K562 (cell line): ENCODE results near the gene CCT5. TPM values are rescaled to one million over a fixed set of nuclear protein-coding genes. Genes with fewer than 3 reads are reported as not detected.

ENCODE experiments used
- ASH1L ChIP-seq: fragments of 450-650 bp; IDR thresholded peaks from 2 replicates; pipeline ENCODE4 v1.6.1; 2018; ENCODE audit warnings: borderline replicate concordance, mild to moderate bottlenecking, low read depth; ENCODE audit not compliant: partially characterized antibody
- BDP1 ChIP-seq: IDR thresholded peaks from 3 replicates; pipeline ENCODE4 v1.6.1; 2011; ENCODE audit not compliant: insufficient read length, insufficient read depth
- BRF1 ChIP-seq: IDR thresholded peaks from 3 replicates; pipeline ENCODE4 v1.6.1; 2011; ENCODE audit warnings: borderline replicate concordance, mild to moderate bottlenecking; ENCODE audit not compliant: insufficient read length; ENCODE audit errors: extremely low read depth
- ETS2 ChIP-seq: IDR thresholded peaks from 2 replicates; pipeline ENCODE4 v1.6.1; 2016; ENCODE audit warnings: borderline replicate concordance, missing genetic modification characterization, mild to moderate bottlenecking, moderate library complexity, missing compliant biosample characterization; ENCODE audit not compliant: poor library complexity, severe bottlenecking
- FOXA1 ChIP-seq: fragments of 450-650 bp; IDR thresholded peaks from 2 replicates; pipeline ENCODE4 v1.6.1; 2016; ENCODE audit warnings: mild to moderate bottlenecking, borderline replicate concordance
- FOXJ2 ChIP-seq: fragments of 200-800 bp; sonication (Bioruptor generic); IDR thresholded peaks from 2 replicates; pipeline ENCODE4 v1.6.1; 2016; ENCODE audit warnings: missing genetic modification characterization, missing compliant biosample characterization
- GABPA ChIP-seq: fragments of 200-800 bp; sonication (Bioruptor generic); conservative IDR thresholded peaks from 2 replicates; pipeline ENCODE4 v1.6.1; 2016; ENCODE audit warnings: low read depth, missing genetic modification characterization, missing compliant biosample characterization
- MCM2 ChIP-seq: fragments of 450-650 bp; IDR thresholded peaks from 2 replicates; pipeline ENCODE4 v1.6.1; 2017; ENCODE audit warnings: low read depth, mild to moderate bottlenecking
- NFIC ChIP-seq: fragments of 450-650 bp; IDR thresholded peaks from 2 replicates; pipeline ENCODE4 v1.6.1; 2017; ENCODE audit warnings: mild to moderate bottlenecking, inconsistent platforms
- NR2C1 ChIP-seq, 2 experiments: fragments of 450-650 bp; IDR thresholded peaks; 2 replicates each; pipeline ENCODE4 v1.6.1; 2017; ENCODE audit warnings: mild to moderate bottlenecking in 2 of 2, antibody characterized with exemption in 1 of 2, inconsistent platforms in 1 of 2, missing compliant biosample characterization in 1 of 2, missing genetic modification characterization in 1 of 2
- PTRF ChIP-seq: fragments of 450-650 bp; IDR thresholded peaks from 2 replicates; pipeline ENCODE4 v1.6.1; 2016; ENCODE audit warnings: mild to moderate bottlenecking, missing genetic modification characterization, missing compliant biosample characterization
- RBM39 ChIP-seq: fragments of 200-400 bp; formaldehyde crosslinking; optimal IDR thresholded peaks from 2 replicates; pipeline ENCODE3; 2018; ENCODE audit warnings: low read depth, low read length
- RNF2 ChIP-seq: sonication (generic); IDR thresholded peaks from 2 replicates; pipeline ENCODE4 v1.6.1; 2016
- SNIP1 ChIP-seq: fragments of 450-650 bp; IDR thresholded peaks from 2 replicates; pipeline ENCODE4 v1.7.1; 2017; ENCODE audit warnings: low read depth, mild to moderate bottlenecking
- SNRNP70 ChIP-seq: fragments of 200-400 bp; formaldehyde crosslinking; optimal IDR thresholded peaks from 2 replicates; pipeline ENCODE3; 2017; ENCODE audit warnings: low read depth, low read length
- STAG1 ChIP-seq: sonication (generic); formaldehyde crosslinking; IDR thresholded peaks from 2 replicates; pipeline ENCODE4 v1.5.0; 2020; ENCODE audit warnings: missing genetic modification reagents, borderline replicate concordance
- TAF1 ChIP-seq: IDR thresholded peaks from 2 replicates; pipeline ENCODE4 v1.6.1; 2011; ENCODE audit warnings: mild to moderate bottlenecking, low read length, moderate library complexity; ENCODE audit not compliant: insufficient read depth, control insufficient read depth, severe bottlenecking; ENCODE audit errors: extremely low read depth
- YY1 ChIP-seq, 3 experiments: IDR thresholded peaks; 2 replicates each; pipeline ENCODE4 v1.6.1; 2011; ENCODE audit warnings: low read length in 2 of 3, mild to moderate bottlenecking in 2 of 3, moderate library complexity in 2 of 3, borderline replicate concordance in 1 of 3, control low read depth in 1 of 3, low read depth in 1 of 3; ENCODE audit not compliant: insufficient read depth in 3 of 3, insufficient replicate concordance in 2 of 3, control insufficient read depth in 1 of 3, insufficient read length in 1 of 3; ENCODE audit errors: extremely low read depth in 1 of 3
- ZFP1 ChIP-seq: fragments of 450-650 bp; formaldehyde crosslinking; IDR thresholded peaks from 2 replicates; pipeline ENCODE4 v1.4.0; 2020; ENCODE audit warnings: mild to moderate bottlenecking, mixed read lengths
- ZNF140 ChIP-seq: fragments of 250-450 bp; sonication (Bioruptor Pico); IDR thresholded peaks from 2 replicates; pipeline ENCODE4 v1.8.0; 2021; ENCODE audit warnings: moderate library complexity, mild to moderate bottlenecking, inconsistent platforms
- ZNF174 ChIP-seq: fragments of 250-450 bp; sonication (Bioruptor Pico); IDR thresholded peaks from 2 replicates; pipeline ENCODE4 v1.4.0; 2020; ENCODE audit warnings: mild to moderate bottlenecking
- ZNF282 ChIP-seq: sonication (generic); formaldehyde crosslinking; IDR thresholded peaks from 2 replicates; pipeline ENCODE4 v1.8.1; 2023; ENCODE audit warnings: missing genetic modification reagents
- ZNF76 ChIP-seq: fragments of 250-450 bp; sonication (Bioruptor Pico); IDR thresholded peaks from 2 replicates; pipeline ENCODE4 v1.4.0; 2020; ENCODE audit warnings: mild to moderate bottlenecking, moderate library complexity, borderline replicate concordance
- polyA plus RNA-seq, 8 experiments: library from polyadenylated mRNA; depleted of rRNA in 4 of 8; stranded (reverse) in 5 of 8; unstranded in 3 of 8; fragments of >200 nt; fragmentation: Nextera tagmentation in 2 of 8; fragmentation: Illumina TruSeq in 1 of 8; extraction: Ambion mirVana in 2 of 8; extraction: Trizol in 1 of 8; gene quantifications; 2 replicates each; pipeline versions ENCODE4 v1.2.1 to v1.2.3, GENCODE V29; 2011 to 2014; ENCODE audit warnings: inconsistent platforms in 1 of 8, missing spikeins in 1 of 8
- total RNA-seq, 7 experiments: library from RNA; depleted of rRNA in 6 of 7; stranded (reverse); fragments of >200 nt in 6 of 7; fragmentation: Illumina TruSeq in 2 of 7; extraction: Trizol in 2 of 7; gene quantifications; 2 replicates each; pipeline versions ENCODE4 v1.2.1 to v1.2.3, GENCODE V29; 2011 to 2021; ENCODE audit warnings: low replicate concordance in 1 of 7
- TF ChIP-seq, protein P1 (sequence below): fragments of 450-650 bp; IDR thresholded peaks from 2 replicates; pipeline ENCODE4 v1.6.1; 2017; ENCODE audit warnings: mild to moderate bottlenecking, moderate library complexity
- TF ChIP-seq, protein P2 (sequence below): fragments of 250-450 bp; sonication (Bioruptor Pico); IDR thresholded peaks from 2 replicates; pipeline ENCODE4 v1.4.0; 2020
- TF ChIP-seq, protein P3 (sequence below): fragments of 250-450 bp; sonication (Bioruptor Pico); IDR thresholded peaks from 2 replicates; pipeline ENCODE4 v1.5.0; 2022; ENCODE audit warnings: mild to moderate bottlenecking

CCT5 gene
- total and polyA plus RNA-seq, 9 of the 15 experiments (the other 6 are each of a cell fraction or from before 2014, with no cell fraction given), result 782 to 1,606 (median 1,153) TPM

DNA sequence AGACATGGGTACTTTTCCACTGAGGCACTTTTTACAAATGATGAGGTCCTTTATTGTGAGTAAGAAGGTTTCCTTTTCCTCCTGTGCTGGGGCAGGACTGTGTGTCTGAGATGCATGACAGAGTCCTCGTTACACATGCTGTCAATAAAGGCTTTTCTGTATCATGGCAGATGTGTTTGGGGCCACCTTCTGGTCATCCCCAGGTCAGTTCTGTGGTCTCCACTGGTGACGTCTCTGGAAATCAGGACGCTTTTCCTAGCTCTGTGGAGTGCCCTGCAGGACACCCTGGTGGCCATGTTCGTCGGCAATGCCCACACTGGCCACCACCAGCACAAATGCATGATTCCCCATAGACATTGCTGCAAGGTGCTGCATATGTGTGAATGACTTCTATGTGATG is 54.9 kb downstream of the CCT5 start (continued):
- TF ChIP-seq SNIP1 (no peak), ASH1L (no peak), ZFP1 (CRISPR knock-in tag) (no peak), ZNF174 (CRISPR knock-in tag) (no peak), NR2C1 (IDR thresholded peaks at IDR 0.05) (no peak), NR2C1 (tag; IDR thresholded peaks at IDR 0.05) (no peak), ZNF140 (CRISPR knock-in tag) (no peak), FOXJ2 (no peak), BRF1 (no peak), ZNF282 (CRISPR knock-in tag) (no peak), FOXA1 (no peak), PTRF (no peak), BDP1 (no peak), MCM2 (no peak), YY1 (IDR thresholded peaks at IDR 0.05; ENCODE audit: borderline replicate concordance in 1 of 3, control insufficient read depth in 1 of 3, extremely low read depth in 1 of 3, insufficient read depth in 3 of 3, insufficient read length in 1 of 3, insufficient replicate concordance in 2 of 3, low read depth in 1 of 3, low read length in 2 of 3) (peak in 1 of 3 experiments; percentile 71), GABPA (tag) (no peak), ZNF76 (CRISPR knock-in tag) (no peak), TAF1 (peak; percentile 19), STAG1 (CRISPR knock-in tag) (no peak), SNRNP70 (no peak), ETS2 (no peak), RNF2 (no peak), NFIC (no peak), RBM39 (no peak)
- TF ChIP-seq, protein P1, sequence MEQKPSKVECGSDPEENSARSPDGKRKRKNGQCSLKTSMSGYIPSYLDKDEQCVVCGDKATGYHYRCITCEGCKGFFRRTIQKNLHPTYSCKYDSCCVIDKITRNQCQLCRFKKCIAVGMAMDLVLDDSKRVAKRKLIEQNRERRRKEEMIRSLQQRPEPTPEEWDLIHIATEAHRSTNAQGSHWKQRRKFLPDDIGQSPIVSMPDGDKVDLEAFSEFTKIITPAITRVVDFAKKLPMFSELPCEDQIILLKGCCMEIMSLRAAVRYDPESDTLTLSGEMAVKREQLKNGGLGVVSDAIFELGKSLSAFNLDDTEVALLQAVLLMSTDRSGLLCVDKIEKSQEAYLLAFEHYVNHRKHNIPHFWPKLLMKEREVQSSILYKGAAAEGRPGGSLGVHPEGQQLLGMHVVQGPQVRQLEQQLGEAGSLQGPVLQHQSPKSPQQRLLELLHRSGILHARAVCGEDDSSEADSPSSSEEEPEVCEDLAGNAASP, result no peak
- TF ChIP-seq, protein P2, sequence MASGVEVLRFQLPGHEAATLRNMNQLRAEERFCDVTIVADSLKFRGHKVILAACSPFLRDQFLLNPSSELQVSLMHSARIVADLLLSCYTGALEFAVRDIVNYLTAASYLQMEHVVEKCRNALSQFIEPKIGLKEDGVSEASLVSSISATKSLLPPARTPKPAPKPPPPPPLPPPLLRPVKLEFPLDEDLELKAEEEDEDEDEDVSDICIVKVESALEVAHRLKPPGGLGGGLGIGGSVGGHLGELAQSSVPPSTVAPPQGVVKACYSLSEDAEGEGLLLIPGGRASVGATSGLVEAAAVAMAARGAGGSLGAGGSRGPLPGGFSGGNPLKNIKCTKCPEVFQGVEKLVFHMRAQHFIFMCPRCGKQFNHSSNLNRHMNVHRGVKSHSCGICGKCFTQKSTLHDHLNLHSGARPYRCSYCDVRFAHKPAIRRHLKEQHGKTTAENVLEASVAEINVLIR (CRISPR knock-in tag), result peak; percentile 17; the same call in 1 of the 2 replicates
- TF ChIP-seq, protein P3, sequence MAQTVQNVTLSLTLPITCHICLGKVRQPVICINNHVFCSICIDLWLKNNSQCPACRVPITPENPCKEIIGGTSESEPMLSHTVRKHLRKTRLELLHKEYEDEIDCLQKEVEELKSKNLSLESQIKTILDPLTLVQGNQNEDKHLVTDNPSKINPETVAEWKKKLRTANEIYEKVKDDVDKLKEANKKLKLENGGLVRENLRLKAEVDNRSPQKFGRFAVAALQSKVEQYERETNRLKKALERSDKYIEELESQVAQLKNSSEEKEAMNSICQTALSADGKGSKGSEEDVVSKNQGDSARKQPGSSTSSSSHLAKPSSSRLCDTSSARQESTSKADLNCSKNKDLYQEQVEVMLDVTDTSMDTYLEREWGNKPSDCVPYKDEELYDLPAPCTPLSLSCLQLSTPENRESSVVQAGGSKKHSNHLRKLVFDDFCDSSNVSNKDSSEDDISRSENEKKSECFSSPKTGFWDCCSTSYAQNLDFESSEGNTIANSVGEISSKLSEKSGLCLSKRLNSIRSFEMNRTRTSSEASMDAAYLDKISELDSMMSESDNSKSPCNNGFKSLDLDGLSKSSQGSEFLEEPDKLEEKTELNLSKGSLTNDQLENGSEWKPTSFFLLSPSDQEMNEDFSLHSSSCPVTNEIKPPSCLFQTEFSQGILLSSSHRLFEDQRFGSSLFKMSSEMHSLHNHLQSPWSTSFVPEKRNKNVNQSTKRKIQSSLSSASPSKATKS (CRISPR knock-in tag), result no peak
